GM23338 (cell line): Measurements from ENCODE around the gene MRAP. TPM values are rescaled to one million over a fixed set of nuclear protein-coding genes. Genes with fewer than 3 reads are reported as not detected.

Source experiments
- ATAC-seq: fragments of 200-7000 bp; cut with Tn5 transposase; 3 replicates; pipeline ENCODE4 v1.9.1; 2020
- DNase-seq: peaks from one replicate; pipeline ENCODE4 v3.0.0-alpha.2; 2015; ENCODE audit warnings: low spot score
- H2AFZ ChIP-seq: fragments of 200-600 bp; sonication (generic); 2 replicates; pipeline ENCODE4 v1.8.0; 2016; ENCODE audit warnings: antibody characterized with exemption, mild to moderate bottlenecking, moderate library complexity
- H3F3A ChIP-seq: fragments of 200-600 bp; sonication (generic); replicated peaks from 2 replicates; pipeline ENCODE4 v1.8.0; 2017; ENCODE audit warnings: antibody characterized with exemption, mixed run types, low read depth
- H3K27ac ChIP-seq: fragments of 200-600 bp; sonication (generic); 2 replicates; pipeline ENCODE4 v1.6.1; 2016; ENCODE audit warnings: low read depth
- H3K27me3 ChIP-seq: fragments of 200-600 bp; sonication (generic); 2 replicates; pipeline ENCODE4 v1.8.0; 2016; ENCODE audit warnings: mild to moderate bottlenecking, mixed run types, moderate library complexity; ENCODE audit not compliant: insufficient read depth
- H3K36me3 ChIP-seq: fragments of 200-600 bp; sonication (generic); 2 replicates; pipeline ENCODE4 v1.8.0; 2016; ENCODE audit warnings: mild to moderate bottlenecking; ENCODE audit not compliant: insufficient read depth
- H3K4me1 ChIP-seq: fragments of 200-600 bp; sonication (generic); 2 replicates; pipeline ENCODE4 v1.8.0; 2016; ENCODE audit warnings: mild to moderate bottlenecking, moderate library complexity; ENCODE audit not compliant: insufficient read depth
- H3K4me2 ChIP-seq: fragments of 200-600 bp; sonication (generic); 2 replicates; pipeline ENCODE4 v1.7.1; 2017; ENCODE audit warnings: mixed run types
- H3K4me3 ChIP-seq: fragments of 200-600 bp; sonication (generic); 2 replicates; pipeline ENCODE4 v1.6.1; 2016; ENCODE audit warnings: mixed run types
- H3K79me2 ChIP-seq: fragments of 200-600 bp; sonication (generic); replicated peaks from 2 replicates; pipeline ENCODE4 v1.8.0; 2017; ENCODE audit warnings: mild to moderate bottlenecking; ENCODE audit not compliant: insufficient read depth
- H3K9me2 ChIP-seq: fragments of 200-600 bp; sonication (generic); 2 replicates; pipeline ENCODE4 v1.8.0; 2017; ENCODE audit not compliant: insufficient read depth
- H4K20me1 ChIP-seq: fragments of 200-600 bp; sonication (generic); replicated peaks from 2 replicates; pipeline ENCODE4 v1.8.0; 2017; ENCODE audit warnings: mild to moderate bottlenecking; ENCODE audit not compliant: insufficient read depth
- H3K27ac Mint-ChIP-seq: 2 replicates; pipeline ENCODE4 v1.8.0; 2020; ENCODE audit warnings: inconsistent platforms, mild to moderate bottlenecking, moderate library complexity, mixed read lengths
- H3K27me3 Mint-ChIP-seq: 3 replicates; pipeline ENCODE4 v1.8.0; 2022; ENCODE audit warnings: low read depth, mild to moderate bottlenecking, moderate library complexity, mixed read lengths, inconsistent platforms; ENCODE audit not compliant: insufficient read depth, poor library complexity
- H3K36me3 Mint-ChIP-seq: 3 replicates; pipeline ENCODE4 v1.8.0; 2021; ENCODE audit warnings: low read depth, mild to moderate bottlenecking, inconsistent platforms, moderate library complexity, mixed read lengths
- H3K4me1 Mint-ChIP-seq: 3 replicates; pipeline ENCODE4 v1.8.0; 2020; ENCODE audit warnings: mild to moderate bottlenecking, inconsistent platforms, mixed read lengths
- H3K4me3 Mint-ChIP-seq: 3 replicates; pipeline ENCODE4 v1.8.0; 2021; ENCODE audit warnings: moderate library complexity, mild to moderate bottlenecking, inconsistent platforms, mixed read lengths
- H3K9me3 Mint-ChIP-seq: 3 replicates; pipeline ENCODE4 v1.8.0; 2020; ENCODE audit warnings: moderate library complexity, mild to moderate bottlenecking, inconsistent platforms, mixed read lengths
- CREB1 ChIP-seq: fragments of 250-450 bp; sonication (Bioruptor Pico); IDR thresholded peaks from 2 replicates; pipeline ENCODE4 v1.5.0; 2020; ENCODE audit warnings: low read depth, mild to moderate bottlenecking, moderate library complexity
- EZH2 ChIP-seq: fragments of 200-600 bp; sonication (generic); IDR thresholded peaks from one replicate; pipeline ENCODE4 v1.8.0; 2017; ENCODE audit warnings: antibody characterized with exemption, mild to moderate bottlenecking, low read depth; ENCODE audit not compliant: unreplicated experiment
- EZH2phosphoT487 ChIP-seq: fragments of 200-600 bp; sonication (generic); IDR thresholded peaks from one replicate; pipeline ENCODE4 v1.8.1; 2018; ENCODE audit warnings: antibody characterized with exemption; ENCODE audit not compliant: unreplicated experiment
- JUNB ChIP-seq: IDR thresholded peaks from one replicate; pipeline ENCODE4 v1.6.1; 2016; ENCODE audit warnings: antibody characterized with exemption; ENCODE audit not compliant: unreplicated experiment
- NANOG ChIP-seq: IDR thresholded peaks from 2 replicates; pipeline ENCODE4 v1.6.1; 2016; ENCODE audit warnings: antibody characterized with exemption, borderline replicate concordance
- POLR2AphosphoS5 ChIP-seq: IDR thresholded peaks from 2 replicates; pipeline ENCODE4 v1.6.1; 2016; ENCODE audit warnings: antibody characterized with exemption, low read depth
- STAT1 ChIP-seq: IDR thresholded peaks from one replicate; pipeline ENCODE4 v1.6.1; 2016; ENCODE audit warnings: antibody characterized with exemption; ENCODE audit not compliant: unreplicated experiment
- ZNF114 ChIP-seq: fragments of 250-450 bp; sonication (Bioruptor Pico); IDR thresholded peaks from 2 replicates; pipeline ENCODE4 v1.5.0; 2020; ENCODE audit warnings: mild to moderate bottlenecking, moderate library complexity
- ZNF331 ChIP-seq: fragments of 250-450 bp; sonication (Bioruptor Pico); IDR thresholded peaks from 2 replicates; pipeline ENCODE4 v1.5.0; 2020; ENCODE audit warnings: low read depth, mild to moderate bottlenecking, moderate library complexity
- polyA plus RNA-seq: library from polyadenylated mRNA; unstranded; fragments of >200 nt; fragmentation: Nextera tagmentation; extraction: Ambion mirVana; gene quantifications from 2 replicates; pipeline ENCODE4 v1.2.1, GENCODE V29; 2016
- total RNA-seq: library from RNA; depleted of rRNA; stranded (reverse); fragments of >200 nt; shearing (Covaris generic); gene quantifications from 2 replicates; pipeline ENCODE4 v1.2.3, GENCODE V29; 2014
- TF ChIP-seq, protein P1 (sequence below), 2 experiments: fragments of 200-600 bp in 1 of 2; sonication (generic) in 1 of 2; conservative IDR thresholded peaks; 2 replicates each; pipeline versions ENCODE4 v1.5.1 to v1.6.1; 2016 to 2017; ENCODE audit warnings: antibody characterized with exemption in 2 of 2, low read depth in 2 of 2, mild to moderate bottlenecking in 2 of 2, moderate library complexity in 1 of 2
- TF ChIP-seq, protein P2 (sequence below): IDR thresholded peaks from 2 replicates; pipeline ENCODE4 v1.6.1; 2016; ENCODE audit warnings: antibody characterized with exemption
- TF ChIP-seq, protein P3 (sequence below): fragments of 250-450 bp; sonication (Bioruptor Pico); IDR thresholded peaks from 2 replicates; pipeline ENCODE4 v1.5.0; 2020; ENCODE audit warnings: mild to moderate bottlenecking, moderate library complexity

Gene MRAP
- total and polyA plus RNA-seq, 2 experiments from 2014 or later = 0.78 TPM; not detected in 1

GRCh38 chr21:32347351-32347750, 48.7 kb downstream of the MRAP start (continued):
- TF ChIP-seq, protein P1, sequence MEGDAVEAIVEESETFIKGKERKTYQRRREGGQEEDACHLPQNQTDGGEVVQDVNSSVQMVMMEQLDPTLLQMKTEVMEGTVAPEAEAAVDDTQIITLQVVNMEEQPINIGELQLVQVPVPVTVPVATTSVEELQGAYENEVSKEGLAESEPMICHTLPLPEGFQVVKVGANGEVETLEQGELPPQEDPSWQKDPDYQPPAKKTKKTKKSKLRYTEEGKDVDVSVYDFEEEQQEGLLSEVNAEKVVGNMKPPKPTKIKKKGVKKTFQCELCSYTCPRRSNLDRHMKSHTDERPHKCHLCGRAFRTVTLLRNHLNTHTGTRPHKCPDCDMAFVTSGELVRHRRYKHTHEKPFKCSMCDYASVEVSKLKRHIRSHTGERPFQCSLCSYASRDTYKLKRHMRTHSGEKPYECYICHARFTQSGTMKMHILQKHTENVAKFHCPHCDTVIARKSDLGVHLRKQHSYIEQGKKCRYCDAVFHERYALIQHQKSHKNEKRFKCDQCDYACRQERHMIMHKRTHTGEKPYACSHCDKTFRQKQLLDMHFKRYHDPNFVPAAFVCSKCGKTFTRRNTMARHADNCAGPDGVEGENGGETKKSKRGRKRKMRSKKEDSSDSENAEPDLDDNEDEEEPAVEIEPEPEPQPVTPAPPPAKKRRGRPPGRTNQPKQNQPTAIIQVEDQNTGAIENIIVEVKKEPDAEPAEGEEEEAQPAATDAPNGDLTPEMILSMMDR (conservative IDR thresholded peaks at IDR 0.05; ENCODE audit: low read depth in 2 of 2) = no peak
- no peak for TF ChIP-seq ZNF114 (CRISPR knock-in tag)
- no peak for TF ChIP-seq POLR2AphosphoS5

GRCh38 chr21:32347977-32348376, 49.3 kb downstream of the MRAP start:
- Histone ChIP-seq H3F3A (no peaks in the 10 kb centered on the region), H3K36me3 (peaks cover 68% of the 10 kb centered on the region), H2AFZ (no peak overlapping the region), H4K20me1 (peaks cover 15% of the 10 kb centered on the region), H3K27me3 (no peaks in the 10 kb centered on the region), H3K9me2 (no peaks in the 10 kb centered on the region), H3K4me1 (no peaks in the 10 kb centered on the region), H3K4me2 (no peak overlapping the region), H3K27ac (no peak overlapping the region), H3K4me3 (no peak overlapping the region), H3K79me2 (0 out of 2 replicates have a peak, but pooled peaks cover 10% of the 10 kb centered on the region)
- no peak for ATAC-seq
- Mint-ChIP-seq H3K4me3 (no peak overlapping the region), H3K4me1 (no peaks in the 10 kb centered on the region), H3K9me3 (no peaks in the 10 kb centered on the region; the same call in 2 of the 3 replicates), H3K27ac (no peak overlapping the region), H3K36me3 (peaks cover 90% of the 10 kb centered on the region), H3K27me3 (peaks cover 6% of the 10 kb centered on the region)
- DNase-seq = no peak
- TF ChIP-seq STAT1 = no peak
- no peak for TF ChIP-seq CREB1 (CRISPR knock-in tag)
- TF ChIP-seq, protein P2, sequence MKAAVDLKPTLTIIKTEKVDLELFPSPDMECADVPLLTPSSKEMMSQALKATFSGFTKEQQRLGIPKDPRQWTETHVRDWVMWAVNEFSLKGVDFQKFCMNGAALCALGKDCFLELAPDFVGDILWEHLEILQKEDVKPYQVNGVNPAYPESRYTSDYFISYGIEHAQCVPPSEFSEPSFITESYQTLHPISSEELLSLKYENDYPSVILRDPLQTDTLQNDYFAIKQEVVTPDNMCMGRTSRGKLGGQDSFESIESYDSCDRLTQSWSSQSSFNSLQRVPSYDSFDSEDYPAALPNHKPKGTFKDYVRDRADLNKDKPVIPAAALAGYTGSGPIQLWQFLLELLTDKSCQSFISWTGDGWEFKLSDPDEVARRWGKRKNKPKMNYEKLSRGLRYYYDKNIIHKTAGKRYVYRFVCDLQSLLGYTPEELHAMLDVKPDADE = no peak
- TF ChIP-seq, protein P1 (conservative IDR thresholded peaks at IDR 0.05; ENCODE audit: low read depth in 2 of 2) = no peak
- no peak for TF ChIP-seq ZNF331 (CRISPR knock-in tag)
- no peak for TF ChIP-seq NANOG
- TF ChIP-seq, protein P3, sequence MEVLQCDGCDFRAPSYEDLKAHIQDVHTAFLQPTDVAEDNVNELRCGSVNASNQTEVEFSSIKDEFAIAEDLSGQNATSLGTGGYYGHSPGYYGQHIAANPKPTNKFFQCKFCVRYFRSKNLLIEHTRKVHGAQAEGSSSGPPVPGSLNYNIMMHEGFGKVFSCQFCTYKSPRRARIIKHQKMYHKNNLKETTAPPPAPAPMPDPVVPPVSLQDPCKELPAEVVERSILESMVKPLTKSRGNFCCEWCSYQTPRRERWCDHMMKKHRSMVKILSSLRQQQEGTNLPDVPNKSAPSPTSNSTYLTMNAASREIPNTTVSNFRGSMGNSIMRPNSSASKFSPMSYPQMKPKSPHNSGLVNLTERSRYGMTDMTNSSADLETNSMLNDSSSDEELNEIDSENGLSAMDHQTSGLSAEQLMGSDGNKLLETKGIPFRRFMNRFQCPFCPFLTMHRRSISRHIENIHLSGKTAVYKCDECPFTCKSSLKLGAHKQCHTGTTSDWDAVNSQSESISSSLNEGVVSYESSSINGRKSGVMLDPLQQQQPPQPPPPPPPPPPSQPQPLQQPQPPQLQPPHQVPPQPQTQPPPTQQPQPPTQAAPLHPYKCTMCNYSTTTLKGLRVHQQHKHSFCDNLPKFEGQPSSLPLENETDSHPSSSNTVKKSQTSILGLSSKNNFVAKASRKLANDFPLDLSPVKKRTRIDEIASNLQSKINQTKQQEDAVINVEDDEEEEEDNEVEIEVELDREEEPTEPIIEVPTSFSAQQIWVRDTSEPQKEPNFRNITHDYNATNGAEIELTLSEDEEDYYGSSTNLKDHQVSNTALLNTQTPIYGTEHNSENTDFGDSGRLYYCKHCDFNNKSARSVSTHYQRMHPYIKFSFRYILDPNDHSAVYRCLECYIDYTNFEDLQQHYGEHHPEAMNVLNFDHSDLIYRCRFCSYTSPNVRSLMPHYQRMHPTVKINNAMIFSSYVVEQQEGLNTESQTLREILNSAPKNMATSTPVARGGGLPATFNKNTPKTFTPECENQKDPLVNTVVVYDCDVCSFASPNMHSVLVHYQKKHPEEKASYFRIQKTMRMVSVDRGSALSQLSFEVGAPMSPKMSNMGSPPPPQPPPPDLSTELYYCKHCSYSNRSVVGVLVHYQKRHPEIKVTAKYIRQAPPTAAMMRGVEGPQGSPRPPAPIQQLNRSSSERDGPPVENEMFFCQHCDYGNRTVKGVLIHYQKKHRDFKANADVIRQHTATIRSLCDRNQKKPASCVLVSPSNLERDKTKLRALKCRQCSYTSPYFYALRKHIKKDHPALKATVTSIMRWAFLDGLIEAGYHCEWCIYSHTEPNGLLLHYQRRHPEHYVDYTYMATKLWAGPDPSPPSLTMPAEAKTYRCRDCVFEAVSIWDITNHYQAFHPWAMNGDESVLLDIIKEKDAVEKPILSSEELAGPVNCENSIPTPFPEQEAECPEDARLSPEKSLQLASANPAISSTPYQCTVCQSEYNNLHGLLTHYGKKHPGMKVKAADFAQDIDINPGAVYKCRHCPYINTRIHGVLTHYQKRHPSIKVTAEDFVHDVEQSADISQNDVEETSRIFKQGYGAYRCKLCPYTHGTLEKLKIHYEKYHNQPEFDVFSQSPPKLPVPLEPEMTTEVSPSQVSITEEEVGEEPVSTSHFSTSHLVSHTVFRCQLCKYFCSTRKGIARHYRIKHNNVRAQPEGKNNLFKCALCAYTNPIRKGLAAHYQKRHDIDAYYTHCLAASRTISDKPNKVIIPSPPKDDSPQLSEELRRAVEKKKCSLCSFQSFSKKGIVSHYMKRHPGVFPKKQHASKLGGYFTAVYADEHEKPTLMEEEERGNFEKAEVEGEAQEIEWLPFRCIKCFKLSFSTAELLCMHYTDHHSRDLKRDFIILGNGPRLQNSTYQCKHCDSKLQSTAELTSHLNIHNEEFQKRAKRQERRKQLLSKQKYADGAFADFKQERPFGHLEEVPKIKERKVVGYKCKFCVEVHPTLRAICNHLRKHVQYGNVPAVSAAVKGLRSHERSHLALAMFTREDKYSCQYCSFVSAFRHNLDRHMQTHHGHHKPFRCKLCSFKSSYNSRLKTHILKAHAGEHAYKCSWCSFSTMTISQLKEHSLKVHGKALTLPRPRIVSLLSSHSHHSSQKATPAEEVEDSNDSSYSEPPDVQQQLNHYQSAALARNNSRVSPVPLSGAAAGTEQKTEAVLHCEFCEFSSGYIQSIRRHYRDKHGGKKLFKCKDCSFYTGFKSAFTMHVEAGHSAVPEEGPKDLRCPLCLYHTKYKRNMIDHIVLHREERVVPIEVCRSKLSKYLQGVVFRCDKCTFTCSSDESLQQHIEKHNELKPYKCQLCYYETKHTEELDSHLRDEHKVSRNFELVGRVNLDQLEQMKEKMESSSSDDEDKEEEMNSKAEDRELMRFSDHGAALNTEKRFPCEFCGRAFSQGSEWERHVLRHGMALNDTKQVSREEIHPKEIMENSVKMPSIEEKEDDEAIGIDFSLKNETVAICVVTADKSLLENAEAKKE (CRISPR knock-in tag) = no peak
- no peak for TF ChIP-seq EZH2phosphoT487
- TF ChIP-seq EZH2 = no peak
- no peak for TF ChIP-seq JUNB
- TF ChIP-seq ZNF114 (CRISPR knock-in tag) = no peak
